SU-DHL-6 (cell line): ENCODE measurements around the gene RND3.

Source experiments
- EZH2phosphoT487 ChIP-seq: fragments of 200-600 bp; sonication (generic), shearing (Covaris generic); conservative IDR thresholded peaks from 2 replicates; pipeline ENCODE4 v1.6.1; 2018; ENCODE audit warnings: mild to moderate bottlenecking, antibody characterized with exemption, low read length, moderate library complexity, mixed read lengths
- TF ChIP-seq, protein P1 (sequence below): fragments of 200-600 bp; sonication (generic); IDR thresholded peaks from one replicate; pipeline ENCODE4 v1.5.1; 2017; ENCODE audit warnings: antibody characterized with exemption, mild to moderate bottlenecking, low read length, moderate library complexity; ENCODE audit not compliant: insufficient read depth, poor library complexity, severe bottlenecking

- TF ChIP-seq, protein P1, sequence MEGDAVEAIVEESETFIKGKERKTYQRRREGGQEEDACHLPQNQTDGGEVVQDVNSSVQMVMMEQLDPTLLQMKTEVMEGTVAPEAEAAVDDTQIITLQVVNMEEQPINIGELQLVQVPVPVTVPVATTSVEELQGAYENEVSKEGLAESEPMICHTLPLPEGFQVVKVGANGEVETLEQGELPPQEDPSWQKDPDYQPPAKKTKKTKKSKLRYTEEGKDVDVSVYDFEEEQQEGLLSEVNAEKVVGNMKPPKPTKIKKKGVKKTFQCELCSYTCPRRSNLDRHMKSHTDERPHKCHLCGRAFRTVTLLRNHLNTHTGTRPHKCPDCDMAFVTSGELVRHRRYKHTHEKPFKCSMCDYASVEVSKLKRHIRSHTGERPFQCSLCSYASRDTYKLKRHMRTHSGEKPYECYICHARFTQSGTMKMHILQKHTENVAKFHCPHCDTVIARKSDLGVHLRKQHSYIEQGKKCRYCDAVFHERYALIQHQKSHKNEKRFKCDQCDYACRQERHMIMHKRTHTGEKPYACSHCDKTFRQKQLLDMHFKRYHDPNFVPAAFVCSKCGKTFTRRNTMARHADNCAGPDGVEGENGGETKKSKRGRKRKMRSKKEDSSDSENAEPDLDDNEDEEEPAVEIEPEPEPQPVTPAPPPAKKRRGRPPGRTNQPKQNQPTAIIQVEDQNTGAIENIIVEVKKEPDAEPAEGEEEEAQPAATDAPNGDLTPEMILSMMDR, result no peak
- no peak for TF ChIP-seq EZH2phosphoT487
These were observed 11.8 kb downstream of the RND3 start for GRCh38 chr2:150475479-150476250.
